ENCODE measurements around the gene CTNNA2.

Gene CTNNA2

DNA sequence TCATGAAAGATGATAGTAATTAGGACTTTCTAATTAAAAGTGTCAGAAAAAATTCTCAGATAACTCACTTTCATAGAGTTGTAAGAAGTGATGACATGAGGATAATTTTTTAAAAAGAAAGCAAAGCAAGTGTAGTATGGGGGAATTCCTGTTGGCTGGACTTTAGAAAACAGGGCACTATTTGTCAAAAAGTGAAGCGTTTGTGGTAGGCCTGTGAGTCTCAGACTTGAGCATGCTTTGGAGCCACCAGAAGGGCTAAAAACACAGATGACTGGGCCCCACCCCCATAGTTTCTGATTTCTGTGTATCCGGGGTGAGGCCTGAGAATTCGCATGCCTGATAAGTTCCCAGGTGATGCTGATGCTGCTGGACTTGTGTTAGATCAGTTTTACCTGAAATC, 1014.3 kb downstream of the CTNNA2 start:
- Histone ChIP-seq H3K36me3 (ENCODE audit: insufficient read depth, low read length) (no peaks in the 10 kb centered on the region), H3K4me3 (ENCODE audit: low read depth in 1 of 2, low read length in 2 of 2) (no peak overlapping the region), H4K20me1 (ENCODE audit: insufficient read depth, low read length) (no peaks in the 10 kb centered on the region), H3K9ac (ENCODE audit: low read depth, low read length) (no peak overlapping the region), H3K4me2 (ENCODE audit: insufficient read depth, low read length) (no peak overlapping the region), H3K27ac (ENCODE audit: low read length) (no peak overlapping the region), H3K27me3 (ENCODE audit: insufficient read depth, low read length, poor library complexity) (no peaks in the 10 kb centered on the region), H3K9me3 (ENCODE audit: insufficient read depth, low read length, severe bottlenecking) (no peaks in the 10 kb centered on the region), H2AFZ (ENCODE audit: low read depth, low read length) (no peak overlapping the region), H3K4me1 (ENCODE audit: insufficient read depth, low read length) (no peaks in the 10 kb centered on the region), H3K79me2 (ENCODE audit: insufficient read depth, low read length) (no peaks in the 10 kb centered on the region)
- ATAC-seq (ENCODE audit: insufficient read depth, low read depth): no peak
- no peak for DNase-seq
- TF ChIP-seq EZH2 (IDR thresholded peaks at IDR 0.05; ENCODE audit: borderline replicate concordance, low read depth, low read length, severe bottlenecking): no peak
- TF ChIP-seq, protein P1, sequence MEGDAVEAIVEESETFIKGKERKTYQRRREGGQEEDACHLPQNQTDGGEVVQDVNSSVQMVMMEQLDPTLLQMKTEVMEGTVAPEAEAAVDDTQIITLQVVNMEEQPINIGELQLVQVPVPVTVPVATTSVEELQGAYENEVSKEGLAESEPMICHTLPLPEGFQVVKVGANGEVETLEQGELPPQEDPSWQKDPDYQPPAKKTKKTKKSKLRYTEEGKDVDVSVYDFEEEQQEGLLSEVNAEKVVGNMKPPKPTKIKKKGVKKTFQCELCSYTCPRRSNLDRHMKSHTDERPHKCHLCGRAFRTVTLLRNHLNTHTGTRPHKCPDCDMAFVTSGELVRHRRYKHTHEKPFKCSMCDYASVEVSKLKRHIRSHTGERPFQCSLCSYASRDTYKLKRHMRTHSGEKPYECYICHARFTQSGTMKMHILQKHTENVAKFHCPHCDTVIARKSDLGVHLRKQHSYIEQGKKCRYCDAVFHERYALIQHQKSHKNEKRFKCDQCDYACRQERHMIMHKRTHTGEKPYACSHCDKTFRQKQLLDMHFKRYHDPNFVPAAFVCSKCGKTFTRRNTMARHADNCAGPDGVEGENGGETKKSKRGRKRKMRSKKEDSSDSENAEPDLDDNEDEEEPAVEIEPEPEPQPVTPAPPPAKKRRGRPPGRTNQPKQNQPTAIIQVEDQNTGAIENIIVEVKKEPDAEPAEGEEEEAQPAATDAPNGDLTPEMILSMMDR (IDR thresholded peaks at IDR 0.05; ENCODE audit: borderline replicate concordance, extremely low read depth, low read length, poor library complexity, severe bottlenecking): no peak

DNA sequence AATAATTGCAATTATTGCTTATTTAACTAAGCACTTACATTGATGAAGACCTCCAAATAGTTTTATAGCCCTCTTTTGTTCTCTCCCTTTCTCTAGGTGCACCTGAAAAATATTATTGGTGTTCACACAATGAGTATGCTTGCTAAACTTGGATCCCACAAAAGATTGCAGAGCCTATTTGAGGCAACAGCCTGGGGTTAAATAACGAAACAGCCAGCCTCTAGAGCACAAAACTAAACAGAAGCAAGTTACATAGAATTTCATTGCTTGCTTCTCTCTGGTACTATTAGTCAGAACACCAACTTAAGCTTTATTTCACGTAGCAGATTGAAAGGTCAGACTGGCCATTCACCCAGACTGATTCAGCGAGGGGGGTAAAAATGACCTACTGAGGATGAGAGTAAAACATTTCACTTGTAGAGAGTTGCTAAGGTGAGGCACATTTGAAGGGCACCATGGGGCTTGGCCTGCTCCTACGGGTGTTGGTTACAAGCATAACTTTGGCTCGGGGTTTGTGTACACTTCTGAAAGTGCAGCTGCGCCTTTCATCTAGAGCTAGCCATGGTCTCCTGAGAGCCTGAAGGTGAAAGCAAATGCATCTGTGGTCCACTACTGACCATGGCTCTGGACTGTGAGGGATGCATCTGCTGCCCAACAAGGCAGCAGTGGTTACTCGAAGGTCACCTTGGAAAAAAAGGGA, 1016.8 kb downstream of the CTNNA2 start:
- no peaks in the 10 kb centered on the region for H3K9me3 ChIP-seq (ENCODE audit: insufficient read depth, low read length, severe bottlenecking)
- no peak overlapping the region for H2AFZ ChIP-seq (ENCODE audit: low read depth, low read length)
- no peak overlapping the region for H3K4me2 ChIP-seq (ENCODE audit: insufficient read depth, low read length)
- no peaks in the 10 kb centered on the region for H3K79me2 ChIP-seq (ENCODE audit: insufficient read depth, low read length)
- H3K4me1 ChIP-seq (ENCODE audit: insufficient read depth, low read length): no peaks in the 10 kb centered on the region
- TF ChIP-seq, protein P1 (IDR thresholded peaks at IDR 0.05; ENCODE audit: borderline replicate concordance, extremely low read depth, low read length, poor library complexity, severe bottlenecking): no peak
- TF ChIP-seq EZH2 (IDR thresholded peaks at IDR 0.05; ENCODE audit: borderline replicate concordance, low read depth, low read length, severe bottlenecking): no peak
- no peaks in the 10 kb centered on the region for H3K36me3 ChIP-seq (ENCODE audit: insufficient read depth, low read length)
- no peak for ATAC-seq (ENCODE audit: insufficient read depth, low read depth)
- H4K20me1 ChIP-seq (ENCODE audit: insufficient read depth, low read length): no peaks in the 10 kb centered on the region
- no peak overlapping the region for H3K4me3 ChIP-seq (ENCODE audit: low read depth in 1 of 2, low read length in 2 of 2)
- H3K9ac ChIP-seq (ENCODE audit: low read depth, low read length): no peak overlapping the region
- no peak overlapping the region for H3K27ac ChIP-seq (ENCODE audit: low read length)
- DNase-seq: no peak
- H3K27me3 ChIP-seq (ENCODE audit: insufficient read depth, low read length, poor library complexity): no peaks in the 10 kb centered on the region

DNA sequence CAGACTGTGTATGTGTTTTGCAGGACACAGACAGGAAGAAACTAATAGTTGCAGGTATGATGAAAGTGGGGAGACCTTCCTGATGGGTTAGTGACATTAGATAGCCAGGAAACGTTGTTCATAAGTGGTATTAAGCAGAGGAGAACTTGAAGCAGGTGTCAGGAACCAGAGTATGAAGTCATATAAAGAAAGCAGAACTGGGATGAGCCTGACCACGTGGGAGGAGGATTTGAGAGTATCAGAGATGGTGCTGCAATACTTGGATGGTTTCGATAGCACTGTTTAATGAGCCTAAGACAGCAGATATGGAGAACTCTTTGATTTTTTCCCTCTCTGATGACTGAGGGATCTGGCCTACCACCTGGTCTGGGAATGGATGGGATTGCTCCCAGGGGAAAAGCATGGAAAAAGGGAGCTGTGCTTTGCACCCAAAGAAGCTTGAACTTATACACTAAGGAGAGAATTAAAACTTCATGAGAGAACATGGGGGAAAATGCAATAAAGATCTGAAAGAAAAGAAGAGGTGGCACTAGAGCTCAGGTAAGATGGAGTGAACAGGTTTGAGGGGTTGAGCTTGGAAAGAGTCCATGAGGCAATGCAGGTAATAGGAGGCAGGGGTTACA, 1017.7 kb downstream of the CTNNA2 start:
- TF ChIP-seq, protein P1 (IDR thresholded peaks at IDR 0.05; ENCODE audit: borderline replicate concordance, extremely low read depth, low read length, poor library complexity, severe bottlenecking): no peak
- no peak for TF ChIP-seq EZH2 (IDR thresholded peaks at IDR 0.05; ENCODE audit: borderline replicate concordance, low read depth, low read length, severe bottlenecking)
- Histone ChIP-seq H3K27ac (ENCODE audit: low read length) (no peak overlapping the region), H3K9me3 (ENCODE audit: insufficient read depth, low read length, severe bottlenecking) (no peaks in the 10 kb centered on the region), H2AFZ (ENCODE audit: low read depth, low read length) (no peak overlapping the region), H3K36me3 (ENCODE audit: insufficient read depth, low read length) (no peaks in the 10 kb centered on the region), H4K20me1 (ENCODE audit: insufficient read depth, low read length) (no peaks in the 10 kb centered on the region), H3K4me1 (ENCODE audit: insufficient read depth, low read length) (no peaks in the 10 kb centered on the region), H3K4me3 (ENCODE audit: low read depth in 1 of 2, low read length in 2 of 2) (no peak overlapping the region), H3K4me2 (ENCODE audit: insufficient read depth, low read length) (no peak overlapping the region), H3K27me3 (ENCODE audit: insufficient read depth, low read length, poor library complexity) (no peaks in the 10 kb centered on the region), H3K9ac (ENCODE audit: low read depth, low read length) (no peak overlapping the region), H3K79me2 (ENCODE audit: insufficient read depth, low read length) (no peaks in the 10 kb centered on the region)
- ATAC-seq (ENCODE audit: insufficient read depth, low read depth) (no peak), DNase-seq (no peak)
